PC-3 (cell line): ENCODE data around the gene EIF2S2. TPM values are rescaled to one million over a fixed set of nuclear protein-coding genes. Genes with fewer than 3 reads are reported as not detected.

ENCODE experiments used
- ATAC-seq: fragments of 200-7000 bp; cut with Tn5 transposase; 2 replicates; pipeline ENCODE4 v1.9.1; 2020; ENCODE audit warnings: mild to moderate bottlenecking, moderate library complexity
- BruUV-seq: library from RNA; stranded (reverse); fragments of 400-500 nt; replicated peaks from 2 replicates; lab custom pipeline; 2021; lab: Mats Ljungman, UMichigan
- CTCF ChIA-PET: fragments of 300-600 bp; sonication (Branson Sonifier 250); formaldehyde crosslinking; loops from one replicate; lab custom pipeline; 2022; ENCODE audit warnings: antibody characterized with exemption; lab: Charles Lee
- POLR2A ChIA-PET: fragments of 300-600 bp; sonication (Branson Sonifier 250); formaldehyde crosslinking; loops from one replicate; lab custom pipeline; 2022; ENCODE audit warnings: antibody characterized with exemption; ENCODE audit not compliant: unreplicated experiment; lab: Charles Lee
- DNase-seq: peaks from one replicate; pipeline ENCODE4 v3.0.0-alpha.2; 2015
- H2AFZ ChIP-seq: fragments of 300-600 bp; sonication (generic); 2 replicates; pipeline ENCODE4 v1.6.0; 2016; ENCODE audit warnings: antibody characterized with exemption, low read length
- H3F3A ChIP-seq: fragments of 300-600 bp; sonication (generic); one replicate; pipeline ENCODE4 v1.6.0; 2017; ENCODE audit warnings: antibody characterized with exemption, low read length, control low read depth, mild to moderate bottlenecking; ENCODE audit not compliant: unreplicated experiment
- H3K27ac ChIP-seq: fragments of 300-600 bp; sonication (generic); 2 replicates; pipeline ENCODE4 v1.5.1; 2016; ENCODE audit warnings: mild to moderate bottlenecking, low read length
- H3K27me3 ChIP-seq: fragments of 300-600 bp; sonication (generic); 2 replicates; pipeline ENCODE4 v1.6.1; 2016; ENCODE audit warnings: low read length, mixed read lengths
- H3K36me3 ChIP-seq: fragments of 300-600 bp; sonication (generic); 2 replicates; pipeline ENCODE4 v1.6.1; 2016; ENCODE audit warnings: low read depth, mixed run types, low read length, mixed read lengths
- H3K4me1 ChIP-seq: fragments of 300-600 bp; sonication (generic); 2 replicates; pipeline ENCODE4 v1.5.1; 2016; ENCODE audit warnings: low read length; ENCODE audit not compliant: insufficient read depth
- H3K4me2 ChIP-seq: fragments of 300-600 bp; sonication (generic); 2 replicates; pipeline ENCODE4 v1.6.0; 2016; ENCODE audit warnings: low read length
- H3K4me3 ChIP-seq: fragments of 300-600 bp; sonication (generic); 2 replicates; pipeline ENCODE4 v1.5.1; 2016; ENCODE audit warnings: mild to moderate bottlenecking, low read length, mixed read lengths
- H3K79me2 ChIP-seq: fragments of 300-600 bp; sonication (generic); 2 replicates; pipeline ENCODE4 v1.6.1; 2017; ENCODE audit warnings: low read length, mixed read lengths
- H3K9ac ChIP-seq: fragments of 300-600 bp; sonication (generic); 2 replicates; pipeline ENCODE4 v1.6.0; 2016; ENCODE audit warnings: mild to moderate bottlenecking, low read length
- H3K9me2 ChIP-seq: fragments of 300-600 bp; sonication (generic); replicated peaks from 2 replicates; pipeline ENCODE4 v1.6.1; 2016; ENCODE audit warnings: mixed run types, low read length, mixed read lengths
- H3K9me3 ChIP-seq: fragments of 300-600 bp; sonication (generic); 2 replicates; pipeline ENCODE4 v1.6.1; 2016; ENCODE audit warnings: low read length, mixed read lengths
- H4K20me1 ChIP-seq: fragments of 300-600 bp; sonication (generic); 2 replicates; pipeline ENCODE4 v1.6.1; 2016; ENCODE audit warnings: low read length, mixed read lengths
- CTCF ChIP-seq: fragments of 300-600 bp; sonication (generic); conservative IDR thresholded peaks from 2 replicates; pipeline ENCODE4 v1.5.1; 2017; ENCODE audit warnings: antibody characterized with exemption, low read depth, mild to moderate bottlenecking, low read length
- EZH2 ChIP-seq: fragments of 300-600 bp; sonication (generic); IDR thresholded peaks from one replicate; pipeline ENCODE4 v1.6.1; 2017; ENCODE audit warnings: antibody characterized with exemption, mild to moderate bottlenecking, low read length; ENCODE audit not compliant: unreplicated experiment
- EZH2phosphoT487 ChIP-seq: fragments of 300-600 bp; sonication (generic); IDR thresholded peaks from 2 replicates; pipeline ENCODE4 v1.6.1; 2018; ENCODE audit warnings: mild to moderate bottlenecking, antibody characterized with exemption, low read length, borderline replicate concordance
- intact Hi-C: fragments of 100-400 bp; cut with micrococcal nuclease; formaldehyde crosslinking; loops from 2 replicates; pipeline ENCODE4 v1.9.0; 2023
- total RNA-seq: library from RNA; depleted of rRNA; stranded (reverse); fragments of >200 nt; gene quantifications from 2 replicates; pipeline ENCODE4 v1.2.3, GENCODE V29; 2014

The EIF2S2 gene
- total RNA-seq, 1 experiment from 2014 or later: 83.4 TPM

GRCh38 chr20:34060970-34061369 lies 51.1 kb downstream of the EIF2S2 start:
- H3K27me3 ChIP-seq: no peaks in the 10 kb centered on the region
- intact Hi-C loops: no loop called here
- CTCF ChIA-PET: no interaction called here

GRCh38 chr20:34058831-34059230 lies 53.2 kb downstream of the EIF2S2 start:
- H3K4me2 ChIP-seq: no peak overlapping the region
- ChIA-PET CTCF (no interaction called here), POLR2A (no interaction called here)
- BruUV-seq: no TSS peak
- no peaks in the 10 kb centered on the region for H3F3A ChIP-seq
- 0 out of 2 replicates have a peak, but pooled peaks cover 4% of the 10 kb centered on the region for H3K36me3 ChIP-seq
- no peaks in the 10 kb centered on the region for H3K4me1 ChIP-seq
- 0 out of 2 replicates have a peak, but pooled peaks cover 17% of the 10 kb centered on the region for H3K79me2 ChIP-seq
- no peak overlapping the region for H3K9ac ChIP-seq
- no peak for ATAC-seq
- H3K27me3 ChIP-seq: no peaks in the 10 kb centered on the region
- H2AFZ ChIP-seq: no peak overlapping the region
- no peak overlapping the region for H3K27ac ChIP-seq
- DNase-seq: no peak
- intact Hi-C loops: no loop called here
- H3K9me3 ChIP-seq: no peaks in the 10 kb centered on the region
- no peak for TF ChIP-seq EZH2
- TF ChIP-seq CTCF: no peak
- no peak for TF ChIP-seq EZH2phosphoT487
- H3K9me2 ChIP-seq: no peaks in the 10 kb centered on the region
- H3K4me3 ChIP-seq: no peak overlapping the region
- H4K20me1 ChIP-seq: peaks cover 48% of the 10 kb centered on the region

More at GRCh38 chr20:34060970-34061369, 51.1 kb downstream of the EIF2S2 start:
- Histone ChIP-seq H4K20me1 (peaks cover 37% of the 10 kb centered on the region), H3K79me2 (0 out of 2 replicates have a peak, but pooled peaks cover 14% of the 10 kb centered on the region), H3K9me2 (no peaks in the 10 kb centered on the region), H3K36me3 (0 out of 2 replicates have a peak, but pooled peaks cover 4% of the 10 kb centered on the region), H3K9ac (no peak overlapping the region), H2AFZ (no peak overlapping the region), H3K27ac (no peak overlapping the region), H3K4me2 (no peak overlapping the region), H3K4me1 (no peaks in the 10 kb centered on the region), H3K9me3 (no peaks in the 10 kb centered on the region), H3F3A (no peaks in the 10 kb centered on the region), H3K4me3 (no peak overlapping the region)
- BruUV-seq: no TSS peak
- ATAC-seq: no peak
- TF ChIP-seq CTCF (no peak), EZH2 (no peak), EZH2phosphoT487 (no peak)
- DNase-seq: no peak
- POLR2A ChIA-PET: interaction anchor here (0.6 kb wide), 1 partner anchor 398 kb away, joined by 4 read pairs; no protein-coding TSS in a partner anchor

- Histone ChIP-seq H3K36me3 (0 out of 2 replicates have a peak, but pooled peaks cover 4% of the 10 kb centered on the region), H3K9me3 (no peaks in the 10 kb centered on the region), H3K27ac (no peak overlapping the region), H3K9ac (no peak overlapping the region), H3K4me1 (no peaks in the 10 kb centered on the region), H3K4me3 (no peak overlapping the region), H2AFZ (no peak overlapping the region), H3K9me2 (no peaks in the 10 kb centered on the region), H3K79me2 (peaks cover 39% of the 10 kb centered on the region), H4K20me1 (peaks cover 49% of the 10 kb centered on the region), H3K27me3 (no peaks in the 10 kb centered on the region), H3K4me2 (no peak overlapping the region), H3F3A (no peaks in the 10 kb centered on the region)
- DNase-seq: no peak
- BruUV-seq: no TSS peak
- ATAC-seq: no peak
- ChIA-PET POLR2A (no interaction called here), CTCF (no interaction called here)
- TF ChIP-seq EZH2 (no peak), CTCF (no peak), EZH2phosphoT487 (no peak)
- intact Hi-C loops: no loop called here
These were observed 56.8 kb downstream of the EIF2S2 start for GRCh38 chr20:34055290-34055689.
